Thyroid gland (tissue), 4 donors: ENCODE measurements around the gene SLC7A9. TPM values are rescaled to one million over a fixed set of nuclear protein-coding genes. Genes with fewer than 3 reads are reported as not detected.
A peak's percentile ranks its signal among the peaks of the same experiment; 100 is the strongest.

Experiments used
- DNase-seq, 2 donors: peaks; one replicate each; pipeline ENCODE4 v3.0.0-alpha.2; 2019
- H3K27ac ChIP-seq, 3 donors: fragments of 200-600 bp; sonication (generic); 1 replicate in 2 of 3; 2 replicates in 1 of 3; pipeline ENCODE4 v1.5.1; 2016 to 2019; ENCODE audit warnings: mild to moderate bottlenecking in 1 of 3, moderate library complexity in 1 of 3
- H3K27me3 ChIP-seq: fragments of 200-600 bp; sonication (generic); one replicate; pipeline ENCODE4 v1.5.1; 2019
- H3K36me3 ChIP-seq, 2 donors: fragments of 200-600 bp; sonication (generic); one replicate each; pipeline ENCODE4 v1.5.1; 2016 to 2019
- H3K4me1 ChIP-seq, 2 donors: fragments of 200-600 bp; sonication (generic); one replicate each; pipeline ENCODE4 v1.5.1; 2017 to 2019
- H3K4me3 ChIP-seq, 3 donors: fragments of 200-600 bp; sonication (generic); replicated peaks in 1 of 3; 1 replicate in 2 of 3; 2 replicates in 1 of 3; pipeline ENCODE4 v1.5.1; 2016; ENCODE audit warnings: mild to moderate bottlenecking in 1 of 3
- H3K9me3 ChIP-seq: fragments of 200-600 bp; sonication (generic); one replicate; pipeline ENCODE4 v1.5.1; 2017
- CTCF ChIP-seq, 6 experiments: fragments of 200-600 bp in 3 of 6; fragments of 450-650 bp in 3 of 6; sonication (generic) in 3 of 6; IDR thresholded peaks; one replicate each; pipeline ENCODE4 v1.5.1; 2016 to 2019; ENCODE audit warnings: antibody characterized with exemption in 6 of 6, mild to moderate bottlenecking in 2 of 6, inconsistent platforms in 1 of 6, moderate library complexity in 1 of 6
- POLR2A ChIP-seq, 2 donors: fragments of 450-650 bp; IDR thresholded peaks; one replicate each; pipeline ENCODE4 v1.6.1; 2017; ENCODE audit warnings: antibody characterized with exemption in 2 of 2, mild to moderate bottlenecking in 2 of 2, moderate library complexity in 1 of 2
- WGBS, 2 donors: methylation state at CpG; one replicate each; pipeline ENCODE4 v1.1.5; 2017; 5-methylcytosine and 5-hydroxymethylcytosine counted together
- intact Hi-C: fragments of 100-400 bp; cut with DNase I; formaldehyde crosslinking; loops from one replicate; pipeline ENCODE4 v1.15.1; 2023
- total RNA-seq, 4 donors: library from RNA; depleted of rRNA; stranded (reverse); fragments of >200 nt; gene quantifications; one replicate each; pipeline ENCODE4 v1.2.3, GENCODE V29; 2016

SLC7A9 gene
- total RNA-seq, 4 donors from 2014 or later, result 0.67 to 2.1 (median 0.67) TPM; not detected in 1

- WGBS, 2 donors, result 80 to 96% methylated on average over 12 of the region's 12 CpGs
- intact Hi-C loops, result no loop called here
- H3K27me3 ChIP-seq, result no peaks in the 10 kb centered on the region
- TF ChIP-seq CTCF (IDR thresholded peaks at IDR 0.05) (no peak), POLR2A (IDR thresholded peaks at IDR 0.05) (no peak)
- H3K4me3 ChIP-seq, result no peak overlapping the region
- H3K4me1 ChIP-seq, result no peaks in the 10 kb centered on the region
- H3K9me3 ChIP-seq, result no peaks in the 10 kb centered on the region
- peaks cover 5 to 12% of the 10 kb centered on the region in 2 donors for H3K36me3 ChIP-seq
- DNase-seq, result no peak
- H3K27ac ChIP-seq, result no peak overlapping the region
These were observed 45.5 kb upstream of the SLC7A9 start for GRCh38 chr19:32914879-32915660.

- Histone ChIP-seq H3K9me3 (no peaks in the 10 kb centered on the region), H3K27me3 (no peaks in the 10 kb centered on the region), H3K36me3 (peaks cover 10 to 23% of the 10 kb centered on the region in 2 donors), H3K4me3 (no peak overlapping the region), H3K27ac (no peak overlapping the region), H3K4me1 (no peaks in the 10 kb centered on the region)
- DNase-seq, result no peak
- no peak for TF ChIP-seq CTCF (IDR thresholded peaks at IDR 0.05)
- no peak for TF ChIP-seq POLR2A (IDR thresholded peaks at IDR 0.05)
- intact Hi-C loops, result no loop called here
- 97% methylated on average over 4 of the region's 4 CpGs for WGBS, 2 donors
These were observed 41.9 kb upstream of the SLC7A9 start for GRCh38 chr19:32911467-32911866.

- no peak overlapping the region for H3K27ac ChIP-seq
- no peak for TF ChIP-seq POLR2A (IDR thresholded peaks at IDR 0.05)
- no peak for TF ChIP-seq CTCF (IDR thresholded peaks at IDR 0.05)
- H3K27me3 ChIP-seq, result no peaks in the 10 kb centered on the region
- peaks cover 10 to 20% of the 10 kb centered on the region in 2 donors for H3K36me3 ChIP-seq
- no peak overlapping the region for H3K4me3 ChIP-seq
- intact Hi-C loops, result no loop called here
- H3K9me3 ChIP-seq, result no peaks in the 10 kb centered on the region
- no peak for DNase-seq
- 84 to 96% methylated on average over 5 of the region's 5 CpGs for WGBS, 2 donors
- H3K4me1 ChIP-seq, result no peaks in the 10 kb centered on the region
These were observed 41.3 kb upstream of the SLC7A9 start for GRCh38 chr19:32910874-32911273.

- WGBS, 2 donors, result 80 to 83% methylated on average over 5 of the region's 5 CpGs
These were observed 40.5 kb upstream of the SLC7A9 start for GRCh38 chr19:32910094-32910493.

More at GRCh38 chr19:32910094-32910493, 40.5 kb upstream of the SLC7A9 start:
- no peak for TF ChIP-seq POLR2A (IDR thresholded peaks at IDR 0.05)
- TF ChIP-seq CTCF (IDR thresholded peaks at IDR 0.05), result peak in 1 of 6 experiments; percentile 10
- Histone ChIP-seq H3K4me3 (no peak overlapping the region), H3K9me3 (no peaks in the 10 kb centered on the region), H3K27ac (no peak overlapping the region), H3K27me3 (no peaks in the 10 kb centered on the region), H3K4me1 (no peaks in the 10 kb centered on the region), H3K36me3 (peaks cover 10 to 18% of the 10 kb centered on the region in 2 donors)
- intact Hi-C loops, result no loop called here
- DNase-seq, result peak in 1 of 2 donors; percentile 7
